Right atrium auricular region (tissue), 2 donors: Measurements from ENCODE around the gene SIGLEC5. TPM values are rescaled to one million over a fixed set of nuclear protein-coding genes. Genes with fewer than 3 reads are reported as not detected.

Experiments
- DNase-seq: peaks from one replicate; pipeline ENCODE4 v3.0.0-alpha.2; 2019; ENCODE audit warnings: low spot score
- H3K27ac ChIP-seq, 2 donors: fragments of 200-600 bp; sonication (generic); 1 replicate in 1 of 2; 2 replicates in 1 of 2; pipeline ENCODE4 v1.5.1; 2016 to 2019
- H3K27me3 ChIP-seq, 2 donors: fragments of 200-600 bp; sonication (generic); one replicate each; pipeline versions ENCODE4 v1.5.1 to v1.6.0; 2017 to 2019
- H3K36me3 ChIP-seq: fragments of 200-600 bp; sonication (generic); one replicate; pipeline ENCODE4 v1.5.1; 2016
- H3K4me1 ChIP-seq, 2 donors: fragments of 200-600 bp; sonication (generic); one replicate each; pipeline versions ENCODE4 v1.5.1 to v1.6.0; 2017 to 2019
- H3K4me3 ChIP-seq, 2 donors: fragments of 200-600 bp; sonication (generic); 1 replicate in 1 of 2; 2 replicates in 1 of 2; pipeline ENCODE4 v1.5.1; 2017 to 2019; ENCODE audit warnings: mild to moderate bottlenecking in 1 of 2, moderate library complexity in 1 of 2
- H3K9me3 ChIP-seq, 2 donors: fragments of 200-600 bp; sonication (generic); one replicate each; pipeline ENCODE4 v1.5.1; 2019
- CTCF ChIP-seq, 2 donors: fragments of 200-600 bp; sonication (generic); IDR thresholded peaks; one replicate each; pipeline ENCODE4 v1.5.1; 2019; ENCODE audit warnings: antibody characterized with exemption in 2 of 2
- total RNA-seq, 2 donors: library from RNA; depleted of rRNA; stranded (reverse); fragments of >200 nt; gene quantifications; one replicate each; pipeline ENCODE4 v1.1.0, GENCODE V29; 2016

SIGLEC5 gene
- total RNA-seq, 2 donors from 2014 or later, result 1.7 TPM; not detected in 1

GRCh38 chr19:51590441-51590840 is 39.8 kb downstream of the SIGLEC5 start:
- Histone ChIP-seq H3K36me3 (peaks cover 23% of the 10 kb centered on the region), H3K27ac (no peak overlapping the region), H3K4me3 (no peak overlapping the region), H3K4me1 (peaks cover 0 to 17% of the 10 kb centered on the region in 2 donors), H3K9me3 (peaks cover 0 to 20% of the 10 kb centered on the region in 2 donors), H3K27me3 (no peaks in the 10 kb centered on the region)
- no peak for DNase-seq
- TF ChIP-seq CTCF (IDR thresholded peaks at IDR 0.05), result no peak

GRCh38 chr19:51589511-51589910 is 40.7 kb downstream of the SIGLEC5 start:
- no peak overlapping the region for H3K27ac ChIP-seq
- DNase-seq, result no peak
- no peak for TF ChIP-seq CTCF (IDR thresholded peaks at IDR 0.05)
- peaks cover 0 to 9% of the 10 kb centered on the region in 2 donors for H3K4me1 ChIP-seq
- peaks cover 0 to 20% of the 10 kb centered on the region in 2 donors for H3K9me3 ChIP-seq
- peaks cover 23% of the 10 kb centered on the region for H3K36me3 ChIP-seq
- no peaks in the 10 kb centered on the region for H3K27me3 ChIP-seq
- no peak overlapping the region for H3K4me3 ChIP-seq

GRCh38 chr19:51587264-51588191 is 42.7 kb downstream of the SIGLEC5 start:
- Histone ChIP-seq H3K27ac (no peak overlapping the region), H3K4me3 (no peak overlapping the region), H3K27me3 (no peaks in the 10 kb centered on the region), H3K4me1 (no peaks in the 10 kb centered on the region), H3K9me3 (peaks cover 0 to 20% of the 10 kb centered on the region in 2 donors), H3K36me3 (peaks cover 40% of the 10 kb centered on the region)
- TF ChIP-seq CTCF (IDR thresholded peaks at IDR 0.05), result no peak
- no peak for DNase-seq

GRCh38 chr19:51586799-51587198 is 43.4 kb downstream of the SIGLEC5 start:
- no peak for DNase-seq
- H3K4me3 ChIP-seq, result no peak overlapping the region
- no peak overlapping the region for H3K27ac ChIP-seq
- TF ChIP-seq CTCF (IDR thresholded peaks at IDR 0.05), result no peak
- no peaks in the 10 kb centered on the region for H3K27me3 ChIP-seq
- peaks cover 43% of the 10 kb centered on the region for H3K36me3 ChIP-seq
- H3K9me3 ChIP-seq, result peaks cover 0 to 20% of the 10 kb centered on the region in 2 donors
- no peaks in the 10 kb centered on the region for H3K4me1 ChIP-seq

- Histone ChIP-seq H3K36me3 (peaks cover 49% of the 10 kb centered on the region), H3K27me3 (no peaks in the 10 kb centered on the region), H3K4me3 (no peak overlapping the region), H3K4me1 (no peaks in the 10 kb centered on the region), H3K9me3 (peaks cover 0 to 20% of the 10 kb centered on the region in 2 donors), H3K27ac (no peak overlapping the region)
- TF ChIP-seq CTCF (IDR thresholded peaks at IDR 0.05), result no peak
- no peak for DNase-seq
Measured at GRCh38 chr19:51586103-51586728, 44.0 kb downstream of the SIGLEC5 start.
